Measurements from ENCODE around the gene SLC39A12.

SLC39A12 gene

DNA sequence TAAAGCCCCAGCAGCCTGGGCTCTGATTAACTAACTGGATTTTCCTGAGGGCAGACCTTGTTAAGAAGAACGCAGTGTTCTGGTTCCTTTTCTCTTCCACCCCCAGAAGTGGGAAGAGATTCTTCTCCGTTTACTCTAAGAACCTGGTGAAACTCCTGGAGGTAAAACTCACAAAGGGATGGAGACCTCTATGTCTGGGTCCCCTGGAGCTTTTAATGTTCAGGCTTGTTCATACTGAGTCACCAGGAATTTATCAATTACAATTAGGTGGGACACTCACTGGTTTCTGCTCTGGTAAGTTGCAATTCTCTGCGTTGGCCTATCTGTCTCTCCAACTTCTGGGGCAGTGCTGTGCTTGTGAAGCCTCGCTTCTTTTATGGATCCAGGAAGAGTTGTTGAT, 115.2 kb downstream of the SLC39A12 start:
- DNase-seq, result no peak

DNA sequence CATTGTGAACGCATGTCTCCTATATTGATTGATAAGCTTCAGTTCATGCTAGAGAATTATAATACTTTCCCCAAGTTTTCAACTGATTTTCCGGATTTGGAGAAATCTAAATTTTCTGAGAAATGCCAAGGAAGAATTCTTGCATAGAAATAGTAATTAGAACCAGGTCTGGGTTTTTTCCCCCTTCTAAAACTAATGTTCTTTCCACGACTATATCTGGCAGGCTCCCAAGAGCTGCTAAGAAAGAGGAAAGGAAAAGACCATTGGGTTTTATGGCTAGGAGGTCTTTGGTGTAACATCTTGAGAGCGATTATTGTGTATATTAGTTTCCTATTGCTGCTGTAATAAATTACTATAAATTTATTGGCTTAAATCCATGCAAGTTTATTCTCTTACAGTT, 116.7 kb downstream of the SLC39A12 start:
- no peak for DNase-seq

DNA sequence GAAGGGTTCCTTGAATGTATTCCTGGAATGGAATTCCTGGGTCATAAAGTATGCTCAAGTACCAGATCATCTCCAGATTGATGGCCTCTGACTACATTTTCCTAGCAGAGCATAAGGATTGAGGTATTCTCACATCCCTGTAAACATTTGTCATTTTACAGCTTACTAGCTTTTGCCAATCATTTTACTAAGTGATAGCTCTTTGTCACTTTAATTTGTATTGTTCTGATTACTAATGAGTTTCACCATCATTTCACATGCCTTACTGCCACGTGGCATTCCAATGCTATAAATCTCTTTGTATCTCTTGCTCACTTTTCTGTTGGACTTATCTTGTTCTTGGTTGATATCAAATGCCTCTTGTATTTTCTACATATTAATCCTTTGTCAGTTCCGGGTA, 119.9 kb downstream of the SLC39A12 start:
- DNase-seq, result no peak

DNA sequence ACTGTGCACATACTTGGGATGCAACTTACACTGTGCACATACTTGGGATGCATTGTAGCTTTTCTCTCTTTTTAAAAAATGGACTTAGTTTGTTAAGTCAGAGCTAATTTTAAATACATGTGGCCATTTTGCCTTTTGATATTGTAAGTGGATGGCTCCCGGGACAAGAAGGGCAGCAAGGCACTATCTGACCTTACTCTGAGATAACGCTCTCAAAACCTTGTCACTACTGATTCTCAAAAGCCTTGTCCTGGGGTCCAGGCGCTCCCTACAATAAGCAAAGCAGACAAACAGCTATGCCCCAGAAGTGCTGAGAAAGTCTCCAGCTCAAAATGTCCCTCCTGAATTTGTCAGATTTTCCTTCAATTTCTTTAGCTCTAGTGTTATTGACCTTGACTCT, 121.6 kb downstream of the SLC39A12 start:
- DNase-seq, result no peak

DNA sequence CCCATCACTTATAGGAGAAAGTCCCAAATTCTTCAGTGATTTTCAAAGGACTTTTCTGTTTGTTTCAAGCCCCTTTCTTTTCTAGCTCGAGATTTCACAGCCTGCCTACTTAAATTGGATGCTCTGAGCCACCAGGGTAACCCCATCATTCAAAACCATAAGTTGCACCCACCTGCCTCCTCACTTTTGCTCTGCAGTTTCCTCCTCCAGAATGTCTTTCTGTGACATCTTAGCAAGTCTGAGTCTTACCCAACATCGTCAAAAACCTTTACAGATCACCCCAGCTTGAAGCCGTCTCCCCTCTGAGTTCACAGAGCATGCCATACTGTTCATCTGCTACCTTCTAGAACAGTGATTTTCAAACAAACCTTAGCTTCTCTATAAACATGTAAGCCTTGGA, 124.2 kb downstream of the SLC39A12 start:
- no peak for DNase-seq

DNA sequence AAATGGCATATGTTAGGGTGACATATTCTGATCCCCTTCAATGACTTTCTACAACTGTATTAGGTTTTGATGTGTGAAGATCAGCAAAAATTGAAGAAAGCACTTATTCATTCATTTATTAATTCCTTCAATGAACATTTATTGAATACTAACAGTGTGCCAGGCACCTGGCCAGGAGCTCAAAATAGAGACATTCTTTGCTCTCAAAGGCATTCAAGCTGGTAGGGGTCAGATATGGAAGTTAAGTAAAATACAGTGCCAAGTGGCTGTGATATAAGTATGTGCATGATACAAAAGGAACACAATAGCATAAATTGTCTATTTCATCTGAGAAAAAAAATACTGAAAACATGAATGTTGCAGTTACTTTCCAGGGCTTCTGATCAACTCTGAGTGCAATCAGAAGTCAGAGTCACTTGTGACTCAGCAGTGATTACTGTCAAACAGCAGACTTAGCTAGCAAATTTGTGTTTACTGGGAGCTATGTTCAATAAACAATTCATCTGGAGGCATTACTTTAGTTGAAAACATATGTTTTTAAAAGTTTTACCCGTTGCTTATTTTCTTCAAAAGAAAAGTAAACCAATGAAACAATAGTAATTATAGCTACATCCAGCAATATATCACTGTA, 128.1 kb downstream of the SLC39A12 start:
- no peak for DNase-seq

DNA sequence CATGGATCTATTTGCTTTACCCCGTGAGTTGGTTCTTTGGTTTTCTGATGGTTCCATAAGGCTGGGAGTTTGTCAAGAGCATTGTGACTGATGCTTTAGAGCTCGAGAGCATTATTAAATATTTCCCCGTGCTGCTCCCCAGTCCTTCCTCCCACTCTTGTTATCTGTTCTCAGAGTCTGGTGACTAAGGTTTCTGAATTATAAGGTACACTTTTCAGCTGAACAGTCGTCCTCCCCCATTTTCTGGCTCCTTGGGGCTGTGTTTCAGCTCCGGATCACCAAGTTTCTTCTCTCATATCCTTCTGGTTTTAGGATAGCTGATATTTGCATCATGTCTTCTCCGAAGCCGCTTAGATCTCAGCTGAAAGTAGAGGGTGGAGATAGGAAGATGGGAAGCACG, 130.7 kb downstream of the SLC39A12 start:
- no peak for DNase-seq

DNA sequence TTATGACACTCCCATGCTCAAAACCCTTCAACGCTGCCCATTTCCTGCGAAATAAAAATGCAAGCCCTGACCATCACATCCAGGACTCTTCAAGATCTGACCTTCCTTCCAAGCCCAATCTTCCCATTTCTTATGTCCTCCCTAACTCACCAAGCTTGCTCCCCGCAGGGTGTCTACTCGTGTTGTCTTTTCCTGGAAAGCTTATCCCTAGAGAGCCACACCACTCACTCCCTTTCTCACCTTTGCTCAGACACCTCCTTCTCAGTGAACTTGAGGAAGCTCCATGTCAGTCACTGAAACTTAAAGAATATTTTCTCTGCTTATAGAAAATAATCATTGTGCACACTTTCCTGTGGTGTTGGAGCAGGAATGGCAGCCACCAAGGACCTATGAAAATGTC, 134.1 kb downstream of the SLC39A12 start:
- no peak for DNase-seq

DNA sequence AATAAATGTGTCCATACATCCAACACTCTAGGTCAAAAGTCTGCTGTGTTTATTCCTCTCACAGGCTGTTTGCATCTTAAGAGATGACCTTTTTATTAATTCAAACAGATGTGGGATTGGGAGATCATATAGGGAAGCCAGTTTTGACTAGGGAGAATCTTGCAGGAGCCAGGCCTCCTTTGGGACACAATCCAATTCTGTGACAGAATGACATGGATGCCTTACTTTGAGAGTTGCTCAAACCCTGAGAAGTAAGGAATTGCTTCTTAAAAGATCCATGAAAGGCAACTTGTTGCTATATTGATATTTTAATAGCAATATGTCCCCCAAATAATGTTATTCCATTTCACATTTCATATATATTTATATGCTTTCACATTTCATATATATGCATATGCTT, 135.0 kb downstream of the SLC39A12 start:
- DNase-seq, result no peak

DNA sequence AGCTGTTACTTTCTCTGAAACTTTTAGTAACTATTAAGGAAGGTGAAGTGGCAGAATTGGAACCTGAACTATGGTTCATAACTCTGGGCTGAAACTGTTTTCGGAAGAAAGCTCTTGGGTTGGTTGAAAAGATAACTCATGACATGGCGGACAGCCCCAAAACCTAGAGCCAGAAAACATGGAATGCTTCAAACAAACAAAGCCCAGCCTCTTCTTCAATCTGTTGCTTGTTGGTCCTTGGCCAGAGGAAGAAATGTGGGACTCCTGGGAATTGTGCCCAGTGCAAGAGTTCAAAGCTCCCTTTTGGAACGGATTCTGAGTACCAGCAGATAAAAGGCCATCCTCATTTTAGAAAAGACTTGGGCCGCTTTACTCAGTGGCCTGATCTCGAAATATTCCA, 135.6 kb downstream of the SLC39A12 start:
- DNase-seq, result no peak
